ENCODE results near the gene ZNF716. TPM values are rescaled to one million over a fixed set of nuclear protein-coding genes. Genes with fewer than 3 reads are reported as not detected.

The ZNF716 gene
- total RNA-seq, 1 donor, result not detected

GRCh38 chr7:57415326-57415725 lies 34.7 kb upstream of the ZNF716 start:
- Histone ChIP-seq H3K79me2 (ENCODE audit: insufficient read depth, low read length) (no peaks in the 10 kb centered on the region), H3K27ac (ENCODE audit: low read depth, low read length) (no peak overlapping the region), H2AFZ (ENCODE audit: low read length) (no peak overlapping the region), H3K4me2 (ENCODE audit: insufficient read depth, low read length) (no peak overlapping the region), H3K27me3 (ENCODE audit: insufficient read depth, low read length) (no peaks in the 10 kb centered on the region), H4K20me1 (ENCODE audit: insufficient read depth, low read length) (no peaks in the 10 kb centered on the region), H3K4me3 (ENCODE audit: insufficient read depth, low read length) (no peak overlapping the region), H3K9me3 (ENCODE audit: low read depth, low read length) (no peaks in the 10 kb centered on the region), H3K4me1 (ENCODE audit: insufficient read depth, low read length) (no peaks in the 10 kb centered on the region), H3K36me3 (ENCODE audit: insufficient read depth, low read length) (no peaks in the 10 kb centered on the region)
- DNase-seq (ENCODE audit: insufficient read length, low spot score, missing footprints), result no peak
- TF ChIP-seq, protein P1, sequence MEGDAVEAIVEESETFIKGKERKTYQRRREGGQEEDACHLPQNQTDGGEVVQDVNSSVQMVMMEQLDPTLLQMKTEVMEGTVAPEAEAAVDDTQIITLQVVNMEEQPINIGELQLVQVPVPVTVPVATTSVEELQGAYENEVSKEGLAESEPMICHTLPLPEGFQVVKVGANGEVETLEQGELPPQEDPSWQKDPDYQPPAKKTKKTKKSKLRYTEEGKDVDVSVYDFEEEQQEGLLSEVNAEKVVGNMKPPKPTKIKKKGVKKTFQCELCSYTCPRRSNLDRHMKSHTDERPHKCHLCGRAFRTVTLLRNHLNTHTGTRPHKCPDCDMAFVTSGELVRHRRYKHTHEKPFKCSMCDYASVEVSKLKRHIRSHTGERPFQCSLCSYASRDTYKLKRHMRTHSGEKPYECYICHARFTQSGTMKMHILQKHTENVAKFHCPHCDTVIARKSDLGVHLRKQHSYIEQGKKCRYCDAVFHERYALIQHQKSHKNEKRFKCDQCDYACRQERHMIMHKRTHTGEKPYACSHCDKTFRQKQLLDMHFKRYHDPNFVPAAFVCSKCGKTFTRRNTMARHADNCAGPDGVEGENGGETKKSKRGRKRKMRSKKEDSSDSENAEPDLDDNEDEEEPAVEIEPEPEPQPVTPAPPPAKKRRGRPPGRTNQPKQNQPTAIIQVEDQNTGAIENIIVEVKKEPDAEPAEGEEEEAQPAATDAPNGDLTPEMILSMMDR (IDR thresholded peaks at IDR 0.05; ENCODE audit: extremely low read depth, low read depth, low read length), result no peak

DNA sequence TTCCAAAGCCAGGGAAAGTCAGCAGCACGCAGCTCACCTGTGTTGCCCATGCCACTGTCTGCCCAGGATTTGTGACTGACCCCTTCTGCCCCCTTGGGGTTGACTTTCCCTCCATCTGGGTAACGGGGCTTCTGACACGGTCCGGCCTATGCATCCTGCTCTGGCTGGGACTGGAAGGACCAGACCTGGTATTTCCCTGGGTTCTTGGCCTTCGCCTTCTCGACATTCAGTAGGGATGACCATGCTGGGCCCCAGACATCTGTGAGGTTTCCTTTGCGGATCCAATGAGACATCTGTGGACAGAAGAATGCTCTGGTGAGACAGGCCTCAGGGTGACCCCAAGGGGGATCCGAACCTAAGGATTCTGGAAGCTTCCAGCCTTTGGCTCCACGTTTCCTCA lies 34.2 kb upstream of the ZNF716 start:
- Histone ChIP-seq H3K36me3 (ENCODE audit: insufficient read depth, low read length) (no peaks in the 10 kb centered on the region), H3K4me3 (ENCODE audit: insufficient read depth, low read length) (no peak overlapping the region), H3K27ac (ENCODE audit: low read depth, low read length) (no peak overlapping the region), H3K27me3 (ENCODE audit: insufficient read depth, low read length) (no peaks in the 10 kb centered on the region), H3K4me2 (ENCODE audit: insufficient read depth, low read length) (no peak overlapping the region), H3K4me1 (ENCODE audit: insufficient read depth, low read length) (no peaks in the 10 kb centered on the region), H2AFZ (ENCODE audit: low read length) (no peak overlapping the region), H3K79me2 (ENCODE audit: insufficient read depth, low read length) (no peaks in the 10 kb centered on the region), H4K20me1 (ENCODE audit: insufficient read depth, low read length) (no peaks in the 10 kb centered on the region), H3K9me3 (ENCODE audit: low read depth, low read length) (no peaks in the 10 kb centered on the region)
- no peak for DNase-seq (ENCODE audit: insufficient read length, low spot score, missing footprints)
- TF ChIP-seq, protein P1 (IDR thresholded peaks at IDR 0.05; ENCODE audit: extremely low read depth, low read depth, low read length), result no peak

- Histone ChIP-seq H3K9me3 (ENCODE audit: low read depth, low read length) (no peaks in the 10 kb centered on the region), H4K20me1 (ENCODE audit: insufficient read depth, low read length) (no peaks in the 10 kb centered on the region), H3K27me3 (ENCODE audit: insufficient read depth, low read length) (no peaks in the 10 kb centered on the region), H3K27ac (ENCODE audit: low read depth, low read length) (no peak overlapping the region), H3K4me3 (ENCODE audit: insufficient read depth, low read length) (no peak overlapping the region), H3K36me3 (ENCODE audit: insufficient read depth, low read length) (no peaks in the 10 kb centered on the region), H3K79me2 (ENCODE audit: insufficient read depth, low read length) (no peaks in the 10 kb centered on the region), H2AFZ (ENCODE audit: low read length) (no peak overlapping the region), H3K4me1 (ENCODE audit: insufficient read depth, low read length) (no peaks in the 10 kb centered on the region), H3K4me2 (ENCODE audit: insufficient read depth, low read length) (no peak overlapping the region)
- no peak for DNase-seq (ENCODE audit: insufficient read length, low spot score, missing footprints)
- TF ChIP-seq, protein P1 (IDR thresholded peaks at IDR 0.05; ENCODE audit: extremely low read depth, low read depth, low read length), result no peak
These were observed 33.2 kb upstream of the ZNF716 start for GRCh38 chr7:57416601-57417358.

DNA sequence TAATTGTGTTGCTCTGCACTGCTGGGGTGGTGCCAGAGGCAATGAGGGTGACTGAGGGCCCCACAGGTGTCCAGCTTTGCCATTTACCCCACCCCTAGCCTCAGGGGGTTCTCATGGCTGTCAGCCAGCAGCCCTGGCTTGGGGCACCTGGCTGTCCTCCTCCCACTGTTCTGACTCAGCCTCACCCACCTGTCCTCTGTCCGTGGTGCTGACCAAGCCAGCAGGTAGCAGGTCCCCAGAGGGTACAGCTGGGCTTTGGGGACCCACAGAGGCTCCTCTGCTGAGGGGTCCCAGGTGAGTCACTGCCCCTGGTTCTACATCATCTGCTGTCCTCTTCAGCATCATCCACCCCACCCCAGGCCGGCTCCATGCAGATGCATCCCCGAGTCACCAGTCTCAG lies 32.2 kb upstream of the ZNF716 start:
- no peaks in the 10 kb centered on the region for H3K36me3 ChIP-seq (ENCODE audit: insufficient read depth, low read length)
- H2AFZ ChIP-seq (ENCODE audit: low read length), result no peak overlapping the region
- H3K27ac ChIP-seq (ENCODE audit: low read depth, low read length), result no peak overlapping the region
- H3K4me1 ChIP-seq (ENCODE audit: insufficient read depth, low read length), result no peaks in the 10 kb centered on the region
- H3K79me2 ChIP-seq (ENCODE audit: insufficient read depth, low read length), result no peaks in the 10 kb centered on the region
- H3K4me3 ChIP-seq (ENCODE audit: insufficient read depth, low read length), result no peak overlapping the region
- no peak for DNase-seq (ENCODE audit: insufficient read length, low spot score, missing footprints)
- H3K9me3 ChIP-seq (ENCODE audit: low read depth, low read length), result no peaks in the 10 kb centered on the region
- H4K20me1 ChIP-seq (ENCODE audit: insufficient read depth, low read length), result no peaks in the 10 kb centered on the region
- no peak overlapping the region for H3K4me2 ChIP-seq (ENCODE audit: insufficient read depth, low read length)
- TF ChIP-seq, protein P1 (IDR thresholded peaks at IDR 0.05; ENCODE audit: extremely low read depth, low read depth, low read length), result no peak
- H3K27me3 ChIP-seq (ENCODE audit: insufficient read depth, low read length), result no peaks in the 10 kb centered on the region
